Chondrocyte (in vitro differentiated cells): ENCODE data around the gene AMMECR1L. TPM values are rescaled to one million over a fixed set of nuclear protein-coding genes. Genes with fewer than 3 reads are reported as not detected.

Experiments
- DNase-seq: peaks from one replicate; pipeline ENCODE4 v3.0.0; 2021; ENCODE audit warnings: mixed read lengths, low spot score
- H3K27ac Mint-ChIP-seq: one replicate; pipeline ENCODE4 v1.8.0; 2021; ENCODE audit warnings: mild to moderate bottlenecking, moderate library complexity, mixed read lengths; ENCODE audit not compliant: unreplicated experiment
- H3K27me3 Mint-ChIP-seq: 2 replicates; pipeline ENCODE4 v1.8.0; 2021; ENCODE audit warnings: low read depth, mixed read lengths
- H3K36me3 Mint-ChIP-seq: 2 replicates; pipeline ENCODE4 v1.8.0; 2021; ENCODE audit warnings: low read depth, mixed read lengths
- H3K4me1 Mint-ChIP-seq: 2 replicates; pipeline ENCODE4 v1.8.0; 2021; ENCODE audit warnings: low read depth, mild to moderate bottlenecking, mixed read lengths
- H3K4me3 Mint-ChIP-seq: one replicate; pipeline ENCODE4 v1.8.0; 2021; ENCODE audit warnings: mild to moderate bottlenecking, moderate library complexity, mixed read lengths; ENCODE audit not compliant: unreplicated experiment
- H3K9me3 Mint-ChIP-seq: 2 replicates; pipeline ENCODE4 v1.8.0; 2021; ENCODE audit warnings: low read depth, mixed read lengths
- CTCF ChIP-seq: fragments of 200-600 bp; sonication (generic); IDR thresholded peaks from 2 replicates; pipeline ENCODE4 v1.5.0; 2021; ENCODE audit warnings: antibody characterized with exemption, mild to moderate bottlenecking, moderate library complexity
- total RNA-seq: library from RNA; stranded (reverse); gene quantifications from 3 replicates; pipeline ENCODE4 v1.2.1, GENCODE V29; 2021

AMMECR1L gene
- total RNA-seq, 1 donor from 2014 or later, result 25.4 TPM

DNA sequence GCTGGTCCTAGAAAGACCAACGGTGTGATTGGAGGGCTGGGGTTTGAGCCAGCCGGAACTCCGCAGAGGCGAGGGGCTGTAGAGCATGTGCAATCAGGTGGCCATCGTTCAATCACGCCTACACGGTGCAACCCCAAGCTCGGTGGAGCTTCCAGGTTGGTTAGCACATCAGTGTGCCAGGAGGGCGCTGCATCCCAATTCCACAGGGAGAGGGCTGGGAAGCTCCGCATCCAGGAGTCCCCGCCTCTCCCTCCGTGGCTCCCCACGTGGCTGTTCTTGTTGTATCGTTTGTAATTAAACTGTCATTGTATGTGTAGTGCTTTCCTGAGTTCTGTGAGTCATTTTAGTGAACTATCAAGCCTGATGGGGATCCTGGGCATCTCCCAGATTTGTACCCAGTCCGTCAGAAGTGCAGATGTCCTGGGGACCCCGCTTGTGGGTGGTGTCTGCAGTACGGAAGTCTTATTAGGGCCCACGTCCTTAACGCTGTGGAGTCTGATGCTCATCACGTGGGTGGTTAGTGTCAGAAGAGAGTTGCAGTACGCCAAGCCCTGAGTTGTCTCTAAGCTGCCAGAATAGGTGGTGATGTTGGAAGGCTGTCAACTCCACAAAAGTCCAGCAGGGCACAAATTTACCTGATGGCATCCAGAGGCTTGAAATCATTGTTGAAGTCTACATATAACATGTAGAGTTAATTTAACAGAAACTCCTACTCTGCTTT lies 20.6 kb upstream of the AMMECR1L start:
- no peak for DNase-seq
- Mint-ChIP-seq H3K9me3 (no peaks in the 10 kb centered on the region), H3K36me3 (no peaks in the 10 kb centered on the region), H3K4me1 (peaks cover 2% of the 10 kb centered on the region), H3K27me3 (peaks cover 19% of the 10 kb centered on the region), H3K27ac (no peak overlapping the region), H3K4me3 (no peak overlapping the region)
- no peak for TF ChIP-seq CTCF

DNA sequence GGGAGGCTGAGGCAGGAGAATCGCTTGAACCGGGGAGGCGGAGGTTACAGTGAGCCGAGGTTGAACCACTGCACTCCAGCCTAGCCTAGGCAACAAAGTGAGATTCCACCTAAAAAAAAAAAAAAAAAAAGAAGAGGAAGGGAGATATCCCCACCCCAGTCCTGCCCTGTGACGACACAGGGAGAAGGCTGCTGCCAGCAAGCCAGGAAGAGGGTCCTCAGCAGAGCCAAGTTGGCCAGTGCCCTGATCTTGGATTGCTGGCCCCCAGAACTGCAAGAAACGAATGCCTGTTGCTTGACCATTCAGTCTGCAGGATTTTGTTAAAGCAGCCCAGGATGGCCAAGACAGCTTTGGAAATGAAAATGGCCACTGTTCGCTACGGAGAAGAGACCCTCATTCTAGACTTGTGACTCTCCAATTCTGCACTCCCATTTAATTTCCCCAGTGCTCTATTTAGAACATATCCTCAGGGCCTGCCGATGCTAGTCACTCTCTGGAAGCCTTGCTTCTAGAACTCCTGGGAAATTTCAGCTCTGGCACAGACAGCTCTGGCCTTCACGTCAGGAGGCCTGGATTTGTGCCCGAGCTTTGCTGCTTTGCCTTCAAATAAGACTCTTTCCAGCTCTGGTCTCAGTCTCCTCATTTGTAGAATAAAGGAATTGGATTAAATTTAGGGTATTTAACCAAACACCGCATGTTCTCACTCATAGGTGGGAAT lies 15.7 kb upstream of the AMMECR1L start:
- DNase-seq, result no peak
- H3K27ac Mint-ChIP-seq, result no peak overlapping the region
- no peak overlapping the region for H3K4me3 Mint-ChIP-seq
- H3K27me3 Mint-ChIP-seq, result peaks cover 11% of the 10 kb centered on the region
- H3K36me3 Mint-ChIP-seq, result no peaks in the 10 kb centered on the region
- H3K4me1 Mint-ChIP-seq, result peaks cover 2% of the 10 kb centered on the region
- H3K9me3 Mint-ChIP-seq, result no peaks in the 10 kb centered on the region
- TF ChIP-seq CTCF, result no peak

GRCh38 chr2:127897531-127898211 lies 11.9 kb upstream of the AMMECR1L start:
- TF ChIP-seq CTCF, result no peak
- no peak for DNase-seq
- Mint-ChIP-seq H3K4me1 (peaks cover 2% of the 10 kb centered on the region), H3K36me3 (no peaks in the 10 kb centered on the region), H3K27me3 (no peaks in the 10 kb centered on the region), H3K27ac (no peak overlapping the region), H3K9me3 (no peaks in the 10 kb centered on the region), H3K4me3 (no peak overlapping the region)

DNA sequence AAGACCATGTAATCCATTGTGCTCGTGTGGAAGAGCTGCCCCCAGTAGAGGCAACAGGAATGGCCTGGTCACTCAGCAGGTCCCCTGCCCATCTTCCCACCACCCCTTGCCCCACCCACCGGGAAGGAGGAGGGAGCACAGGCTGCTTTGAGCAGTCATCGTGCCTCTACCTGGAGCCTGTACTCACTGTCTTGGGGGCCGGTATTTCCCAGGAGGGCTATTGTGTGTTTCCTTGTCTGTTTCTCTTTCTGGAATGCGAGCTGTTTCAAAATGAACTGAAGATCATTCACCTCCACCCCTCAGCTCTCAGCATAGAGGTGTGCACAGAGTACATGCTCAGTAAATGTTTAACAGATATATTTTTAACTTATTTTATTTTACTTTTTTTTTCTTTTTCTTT lies 7.7 kb upstream of the AMMECR1L start:
- Mint-ChIP-seq H3K9me3 (no peaks in the 10 kb centered on the region), H3K4me1 (peaks cover 5% of the 10 kb centered on the region), H3K4me3 (no peak overlapping the region), H3K36me3 (peaks cover 1% of the 10 kb centered on the region), H3K27me3 (no peaks in the 10 kb centered on the region), H3K27ac (no peak overlapping the region)
- TF ChIP-seq CTCF, result no peak
- DNase-seq, result no peak

GRCh38 chr2:127893033-127893432 lies 7.3 kb upstream of the AMMECR1L start:
- no peak overlapping the region for H3K27ac Mint-ChIP-seq
- no peaks in the 10 kb centered on the region for H3K9me3 Mint-ChIP-seq
- no peak for DNase-seq

More at GRCh38 chr2:127893033-127893432, 7.3 kb upstream of the AMMECR1L start:
- no peaks in the 10 kb centered on the region for H3K27me3 Mint-ChIP-seq
- H3K36me3 Mint-ChIP-seq, result peaks cover 1% of the 10 kb centered on the region
- no peak overlapping the region for H3K4me3 Mint-ChIP-seq
- TF ChIP-seq CTCF, result no peak
- H3K4me1 Mint-ChIP-seq, result peaks cover 5% of the 10 kb centered on the region
